IMR-90 (cell line): Measurements from ENCODE around the gene RNF181. TPM values are rescaled to one million over a fixed set of nuclear protein-coding genes. Genes with fewer than 3 reads are reported as not detected.

Experiments
- ATAC-seq: fragments of 200-7000 bp; cut with Tn5 transposase; 2 replicates; pipeline ENCODE4 v1.9.1; 2020; ENCODE audit warnings: low read depth, mild to moderate bottlenecking, moderate library complexity
- BruUV-seq: library from RNA; stranded (reverse); fragments of 400-500 nt; replicated peaks from 2 replicates; lab custom pipeline; 2021; lab: Mats Ljungman, UMichigan
- CTCF ChIA-PET: fragments of 300-600 bp; formaldehyde crosslinking; extraction: SDS; loops from one replicate; lab custom pipeline; 2021; ENCODE audit warnings: antibody characterized with exemption; lab: Yijun Ruan, JAX
- POLR2A ChIA-PET: fragments of 300-600 bp; sonication (Branson Sonifier 250); formaldehyde crosslinking; loops from one replicate; lab custom pipeline; 2022; ENCODE audit warnings: antibody characterized with exemption; ENCODE audit not compliant: unreplicated experiment; lab: Charles Lee
- DNase-seq: peaks from one replicate; pipeline ENCODE4 v3.0.0; 2013
- H2AFZ ChIP-seq: replicated peaks from 2 replicates; pipeline ENCODE3; 2013; ENCODE audit warnings: low read length, mild to moderate bottlenecking; ENCODE audit not compliant: poor library complexity
- H2AK5ac ChIP-seq: 2 replicates; pipeline ENCODE4 v1.6.1; 2013; ENCODE audit warnings: low read depth, low read length, inconsistent platforms
- H2AK9ac ChIP-seq: replicated peaks from 2 replicates; pipeline ENCODE3; 2013; ENCODE audit warnings: mild to moderate bottlenecking, low read depth, low read length, moderate library complexity; ENCODE audit not compliant: poor library complexity
- H2BK120ac ChIP-seq: 2 replicates; pipeline ENCODE4 v1.6.1; 2013; ENCODE audit warnings: low read depth, low read length, inconsistent platforms
- H2BK15ac ChIP-seq: 3 replicates; pipeline ENCODE4 v1.6.1; 2013; ENCODE audit warnings: low read depth, low read length, inconsistent platforms
- H2BK20ac ChIP-seq: 2 replicates; pipeline ENCODE4 v1.6.1; 2013; ENCODE audit warnings: low read depth, mild to moderate bottlenecking, inconsistent platforms, low read length, moderate library complexity
- H2BK5ac ChIP-seq: 2 replicates; pipeline ENCODE4 v1.6.1; 2013; ENCODE audit warnings: mild to moderate bottlenecking, low read depth, low read length, inconsistent platforms; ENCODE audit not compliant: poor library complexity, severe bottlenecking
- H3K14ac ChIP-seq: replicated peaks from 2 replicates; pipeline ENCODE4 v1.6.1; 2013; ENCODE audit warnings: low read depth, low read length, inconsistent platforms
- H3K18ac ChIP-seq: 2 replicates; pipeline ENCODE4 v1.6.1; 2013; ENCODE audit warnings: low read depth, low read length, control low read depth
- H3K23ac ChIP-seq: 2 replicates; pipeline ENCODE4 v1.6.1; 2013; ENCODE audit warnings: low read depth, low read length, inconsistent platforms
- H3K27ac ChIP-seq: 2 replicates; pipeline ENCODE4 v1.5.1; 2013; ENCODE audit warnings: mild to moderate bottlenecking, control low read depth, low read length; ENCODE audit not compliant: insufficient read depth
- H3K27me3 ChIP-seq: 2 replicates; pipeline ENCODE4 v1.6.1; 2013; ENCODE audit warnings: low read length; ENCODE audit not compliant: control insufficient read depth, insufficient read depth
- H3K36me3 ChIP-seq: 2 replicates; pipeline ENCODE4 v1.6.1; 2013; ENCODE audit warnings: low read length, mixed read lengths; ENCODE audit not compliant: control insufficient read depth, insufficient read depth
- H3K4ac ChIP-seq: 2 replicates; pipeline ENCODE4 v1.6.1; 2013; ENCODE audit warnings: low read depth, low read length, inconsistent platforms
- H3K4me1 ChIP-seq: 2 replicates; pipeline ENCODE4 v1.6.1; 2013; ENCODE audit warnings: low read length, mixed read lengths; ENCODE audit not compliant: control insufficient read depth, insufficient read depth
- H3K4me2 ChIP-seq: 2 replicates; pipeline ENCODE4 v1.6.1; 2013; ENCODE audit warnings: low read depth, mild to moderate bottlenecking, control low read depth, low read length, moderate library complexity
- H3K4me3 ChIP-seq: 2 replicates; pipeline ENCODE4 v1.5.1; 2013; ENCODE audit warnings: low read depth, mild to moderate bottlenecking, control low read depth, low read length, moderate library complexity; ENCODE audit not compliant: insufficient read depth
- H3K56ac ChIP-seq: 2 replicates; pipeline ENCODE4 v1.6.1; 2013; ENCODE audit warnings: low read length, inconsistent platforms; ENCODE audit not compliant: insufficient read depth; ENCODE audit errors: extremely low read depth
- H3K79me1 ChIP-seq, 2 experiments: 2 replicates each; pipeline ENCODE4 v1.6.1; 2013; ENCODE audit warnings: low read length in 2 of 2, inconsistent platforms in 1 of 2, low read depth in 1 of 2
- H3K9ac ChIP-seq: 2 replicates; pipeline ENCODE4 v1.6.1; 2013; ENCODE audit warnings: low read depth, low read length, control low read depth
- H3K9me1 ChIP-seq: 2 replicates; pipeline ENCODE4 v1.6.1; 2013; ENCODE audit warnings: low read length, inconsistent platforms; ENCODE audit not compliant: insufficient read depth
- H3K9me3 ChIP-seq: 2 replicates; pipeline ENCODE4 v1.6.1; 2013; ENCODE audit warnings: low read length; ENCODE audit not compliant: control insufficient read depth, insufficient read depth
- H4K20me1 ChIP-seq: 2 replicates; pipeline ENCODE4 v1.6.1; 2013; ENCODE audit warnings: low read length, inconsistent platforms; ENCODE audit not compliant: insufficient read depth
- H4K5ac ChIP-seq: 2 replicates; pipeline ENCODE4 v1.6.1; 2013; ENCODE audit warnings: mild to moderate bottlenecking, low read depth, low read length, control low read depth
- H4K8ac ChIP-seq, 2 experiments: 2 replicates each; pipeline ENCODE4 v1.6.1; 2013; ENCODE audit warnings: low read depth in 2 of 2, low read length in 2 of 2, control low read depth in 1 of 2, inconsistent platforms in 1 of 2
- H4K91ac ChIP-seq: 2 replicates; pipeline ENCODE4 v1.6.1; 2013; ENCODE audit warnings: low read depth, low read length, inconsistent platforms; ENCODE audit not compliant: insufficient read depth
- ELK1 ChIP-seq: fragments of 150-350 bp; IDR thresholded peaks from 2 replicates; pipeline ENCODE4 v1.6.1; 2016; ENCODE audit warnings: low read depth, mild to moderate bottlenecking, low read length, moderate library complexity, borderline replicate concordance
- MAZ ChIP-seq: IDR thresholded peaks from 2 replicates; pipeline ENCODE4 v1.6.1; 2012; ENCODE audit warnings: low read depth, mild to moderate bottlenecking, low read length, improper control_type of control experiment, moderate library complexity, borderline replicate concordance
- POLR2A ChIP-seq: IDR thresholded peaks from 2 replicates; pipeline ENCODE4 v1.6.1; 2012; ENCODE audit warnings: mild to moderate bottlenecking, low read depth, low read length
- RCOR1 ChIP-seq: IDR thresholded peaks from 2 replicates; pipeline ENCODE4 v1.6.1; 2012; ENCODE audit warnings: mild to moderate bottlenecking, low read length, improper control_type of control experiment; ENCODE audit not compliant: insufficient replicate concordance
- SMC3 ChIP-seq: fragments of 150-350 bp; IDR thresholded peaks from 2 replicates; pipeline ENCODE4 v1.6.1; 2016; ENCODE audit warnings: low read depth, mild to moderate bottlenecking, antibody characterized with exemption, low read length, moderate library complexity
- WGBS, 2 experiments: methylation state at CpG; one replicate each; pipeline versions ENCODE4 v1.1.5 to v1.1.7; 2013; ENCODE audit warnings: missing lambda C conversion rate in 2 of 2; ENCODE audit not compliant: insufficient read length in 1 of 2; ENCODE audit errors: extremely low coverage in 2 of 2; 5-methylcytosine and 5-hydroxymethylcytosine counted together
- dilution Hi-C: fragments of 300-500 bp; cut with HindIII; formaldehyde crosslinking; loops from one replicate; pipeline ENCODE4 v1.14.3; 2018; ENCODE audit warnings: low sequenced_read_pairs; ENCODE audit not compliant: unreplicated experiment
- in situ Hi-C: fragments of 300-500 bp; cut with MboI; formaldehyde crosslinking; loops from 3 replicates; pipeline ENCODE4 v1.14.3; 2019; ENCODE audit warnings: low sequenced_read_pairs, inconsistent platforms, mixed read lengths
- intact Hi-C: fragments of 100-400 bp; cut with micrococcal nuclease; formaldehyde crosslinking; loops from 2 replicates; pipeline ENCODE4 v1.10.0; 2022
- polyA plus RNA-seq, 3 experiments: library from polyadenylated mRNA; depleted of rRNA; stranded (reverse); fragments of >200 nt; gene quantifications; 2 replicates each; pipeline ENCODE4 v1.2.3, GENCODE V29; 2012; ENCODE audit warnings: low replicate concordance in 1 of 3
- total RNA-seq: library from RNA; depleted of rRNA; stranded (reverse); fragments of >200 nt; gene quantifications from 2 replicates; pipeline ENCODE4 v1.2.3, GENCODE V29; 2012

Gene RNF181
- total and polyA plus RNA-seq, 2 of the 4 experiments (the other 2 are of a cell fraction) = 438 to 498 TPM

- H2AFZ ChIP-seq = no peak overlapping the region
- peak overlapping the region; percentile 31; the same call in 1 of the 2 replicates for H3K14ac ChIP-seq
- no TSS peak for BruUV-seq
- H4K5ac ChIP-seq = no peak overlapping the region
- H3K9me1 ChIP-seq = peaks cover 9% of the 10 kb centered on the region; the same call in 1 of the 2 replicates
- WGBS, 2 experiments = no CpG with 5 or more reads among the region's 2 CpGs
- ChIA-PET CTCF (interaction anchor here (1.3 to 6.8 kb wide), 2 partner anchors 129 to 415 kb away, joined by 5 to 46 read pairs; partner anchors contain the start of genes SH2D6 and TCF7L1), POLR2A (interaction anchor here (1.0 to 5.1 kb wide), 4 partner anchors 9 to 130 kb away, joined by 4 to 42 read pairs (median 6); partner anchors contain the start of genes MAT2A and SH2D6)
- peak overlapping the region; percentile 38; the same call in 1 of the 2 replicates for H4K91ac ChIP-seq
- H2BK20ac ChIP-seq = no peak overlapping the region
- TF ChIP-seq ELK1 (no peak), POLR2A (no peak), RCOR1 (no peak), MAZ (no peak), SMC3 (no peak)
- H3K4me3 ChIP-seq = no peak overlapping the region
- intact Hi-C loops = no loop called here
- peaks cover 44% of the 10 kb centered on the region for H3K36me3 ChIP-seq
- H3K56ac ChIP-seq = no peak overlapping the region
- H3K9ac ChIP-seq = no peak overlapping the region
- no peak for DNase-seq
- H3K27ac ChIP-seq = peak overlapping the region; percentile 85; the same call in 1 of the 2 replicates
- peaks cover 30% of the 10 kb centered on the region for H4K20me1 ChIP-seq
- no peaks in the 10 kb centered on the region for H3K27me3 ChIP-seq
- peaks cover 8 to 47% of the 10 kb centered on the region in 2 experiments; a peak in 3 of 4 replicates for H3K79me1 ChIP-seq
- peak overlapping the region; percentile 37; the same call in 1 of the 2 replicates for H2BK120ac ChIP-seq
- no peaks in the 10 kb centered on the region for H3K9me3 ChIP-seq
- H4K8ac ChIP-seq = peak overlapping the region in 1 of 2 experiments; percentile 55; a peak in 2 of 4 replicates
- in situ Hi-C loops = no loop called here
- ATAC-seq = no peak
- peak overlapping the region; percentile 52 for H3K4ac ChIP-seq
- H3K23ac ChIP-seq = 0 out of 2 replicates have a peak overlapping the region, but pooled peaks have one; percentile 68
- no peak overlapping the region for H3K4me2 ChIP-seq
- no peak overlapping the region for H2AK9ac ChIP-seq
- 0 out of 2 replicates have a peak overlapping the region, but pooled peaks have one; percentile 58 for H2AK5ac ChIP-seq
- dilution Hi-C loops = no loop called here
- peak overlapping the region; percentile 39; the same call in 1 of the 3 replicates for H2BK15ac ChIP-seq
- peak overlapping the region; percentile 34; the same call in 1 of the 2 replicates for H3K18ac ChIP-seq
- H3K4me1 ChIP-seq = peaks cover 20% of the 10 kb centered on the region
- peak overlapping the region; percentile 89 for H2BK5ac ChIP-seq
Observed at GRCh38 chr2:85548608-85548900, 47.0 kb upstream of the RNF181 start.
